Endothelial cell (in vitro differentiated cells): ENCODE results near the gene PRMT7. TPM values are rescaled to one million over a fixed set of nuclear protein-coding genes. Genes with fewer than 3 reads are reported as not detected.

Experiments used
- DNase-seq: peaks from one replicate; pipeline ENCODE4 v3.0.0; 2021; ENCODE audit warnings: low spot score
- H3K27ac Mint-ChIP-seq: one replicate; pipeline ENCODE4 v1.8.0; 2021; ENCODE audit warnings: mixed read lengths, inconsistent platforms; ENCODE audit not compliant: unreplicated experiment
- H3K27me3 Mint-ChIP-seq: one replicate; pipeline ENCODE4 v1.8.0; 2021; ENCODE audit warnings: mild to moderate bottlenecking, moderate library complexity, mixed read lengths, inconsistent platforms; ENCODE audit not compliant: unreplicated experiment
- H3K36me3 Mint-ChIP-seq: one replicate; pipeline ENCODE4 v1.8.0; 2021; ENCODE audit warnings: mild to moderate bottlenecking, low read depth, mixed read lengths, inconsistent platforms; ENCODE audit not compliant: unreplicated experiment
- H3K4me1 Mint-ChIP-seq: one replicate; pipeline ENCODE4 v1.8.0; 2021; ENCODE audit warnings: mild to moderate bottlenecking, mixed read lengths, inconsistent platforms; ENCODE audit not compliant: unreplicated experiment
- H3K4me3 Mint-ChIP-seq: one replicate; pipeline ENCODE4 v1.8.0; 2021; ENCODE audit warnings: mild to moderate bottlenecking, mixed read lengths, inconsistent platforms; ENCODE audit not compliant: unreplicated experiment
- H3K9me3 Mint-ChIP-seq: one replicate; pipeline ENCODE4 v1.8.0; 2021; ENCODE audit warnings: mixed read lengths, inconsistent platforms; ENCODE audit not compliant: unreplicated experiment
- total RNA-seq: library from RNA; stranded (reverse); fragmentation: NEBNext Ultra II Directional; extraction: Animal tissue kit (Norgen Biotek cat#: 25700); gene quantifications from one replicate; pipeline ENCODE4 v1.2.1, GENCODE V29; 2021; ENCODE audit not compliant: unreplicated experiment
- TF ChIP-seq, protein P1 (sequence below): fragments of 200-600 bp; sonication (generic); IDR thresholded peaks from one replicate; pipeline ENCODE4 v1.5.0; 2021; ENCODE audit warnings: antibody characterized with exemption; ENCODE audit not compliant: unreplicated experiment

Gene PRMT7
- total RNA-seq, 1 donor from 2014 or later: 42.8 TPM

DNA sequence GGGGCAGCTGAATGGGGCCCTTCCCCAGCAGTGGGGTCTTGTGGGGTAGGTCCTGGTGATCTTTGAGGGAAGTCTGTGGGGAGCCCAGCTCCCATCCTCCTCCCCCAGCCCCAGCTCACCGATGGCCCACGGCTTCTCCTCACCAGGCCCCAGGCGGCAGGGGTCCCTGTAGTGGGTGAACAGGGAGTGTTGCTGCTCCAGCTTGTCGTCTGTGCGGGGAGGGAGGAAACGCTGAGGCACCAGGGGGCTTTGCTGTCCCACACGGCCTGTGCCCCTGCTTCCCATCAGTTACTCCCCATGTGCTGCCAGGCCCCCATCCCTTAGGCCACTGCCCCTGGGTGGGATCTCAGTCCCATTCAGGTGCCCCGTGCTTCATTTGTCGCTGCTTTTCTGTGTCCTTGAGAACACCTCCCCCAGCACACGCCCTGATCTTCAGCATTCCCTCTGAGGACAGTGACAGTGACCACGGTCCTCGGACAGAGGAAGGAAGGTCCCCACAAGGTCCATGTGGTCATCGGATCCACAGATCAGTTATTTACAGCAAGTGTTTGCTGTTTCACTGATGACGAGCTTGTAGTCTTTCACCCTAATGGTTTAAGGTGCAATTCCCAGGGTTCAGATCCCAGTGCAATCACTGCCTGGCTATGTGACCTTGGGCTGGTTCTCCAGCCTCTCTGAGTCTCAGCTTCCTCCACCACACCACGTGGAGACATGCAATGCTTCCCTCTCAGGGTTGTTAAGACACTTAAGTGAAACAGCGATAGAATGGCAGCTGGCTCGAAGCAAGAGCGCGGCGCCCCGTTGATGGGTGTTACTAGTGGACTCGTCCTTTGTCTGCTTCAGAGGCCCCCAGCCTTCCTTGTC is 53.1 kb downstream of the PRMT7 start:
- no peak for DNase-seq
- Mint-ChIP-seq H3K4me3 (no peak overlapping the region), H3K9me3 (no peaks in the 10 kb centered on the region), H3K36me3 (peaks cover 5% of the 10 kb centered on the region), H3K27ac (no peak overlapping the region), H3K27me3 (peaks cover 15% of the 10 kb centered on the region), H3K4me1 (peaks cover 2% of the 10 kb centered on the region)
- TF ChIP-seq, protein P1, sequence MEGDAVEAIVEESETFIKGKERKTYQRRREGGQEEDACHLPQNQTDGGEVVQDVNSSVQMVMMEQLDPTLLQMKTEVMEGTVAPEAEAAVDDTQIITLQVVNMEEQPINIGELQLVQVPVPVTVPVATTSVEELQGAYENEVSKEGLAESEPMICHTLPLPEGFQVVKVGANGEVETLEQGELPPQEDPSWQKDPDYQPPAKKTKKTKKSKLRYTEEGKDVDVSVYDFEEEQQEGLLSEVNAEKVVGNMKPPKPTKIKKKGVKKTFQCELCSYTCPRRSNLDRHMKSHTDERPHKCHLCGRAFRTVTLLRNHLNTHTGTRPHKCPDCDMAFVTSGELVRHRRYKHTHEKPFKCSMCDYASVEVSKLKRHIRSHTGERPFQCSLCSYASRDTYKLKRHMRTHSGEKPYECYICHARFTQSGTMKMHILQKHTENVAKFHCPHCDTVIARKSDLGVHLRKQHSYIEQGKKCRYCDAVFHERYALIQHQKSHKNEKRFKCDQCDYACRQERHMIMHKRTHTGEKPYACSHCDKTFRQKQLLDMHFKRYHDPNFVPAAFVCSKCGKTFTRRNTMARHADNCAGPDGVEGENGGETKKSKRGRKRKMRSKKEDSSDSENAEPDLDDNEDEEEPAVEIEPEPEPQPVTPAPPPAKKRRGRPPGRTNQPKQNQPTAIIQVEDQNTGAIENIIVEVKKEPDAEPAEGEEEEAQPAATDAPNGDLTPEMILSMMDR: no peak

DNA sequence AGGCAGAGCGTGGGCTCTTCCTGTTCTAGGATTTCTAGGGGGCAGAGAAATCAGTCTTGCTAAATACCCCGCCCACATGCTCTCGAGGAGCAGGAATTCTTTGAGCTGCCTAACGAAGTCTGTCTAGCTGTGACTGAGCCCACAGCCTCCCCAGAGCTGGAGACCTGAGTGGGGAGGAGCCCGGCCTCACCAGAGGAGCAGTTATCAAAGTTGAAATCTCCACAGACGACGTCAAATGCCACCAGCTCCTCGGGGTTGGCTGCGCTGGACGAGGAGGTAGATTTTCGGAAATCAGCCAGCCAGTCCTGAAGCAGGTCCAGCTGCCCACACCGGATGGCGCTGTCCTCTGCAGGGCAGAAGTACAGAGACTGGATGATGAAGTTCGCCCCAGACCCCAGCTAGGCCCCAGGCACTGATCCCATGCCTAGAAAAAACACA is 53.8 kb downstream of the PRMT7 start:
- TF ChIP-seq, protein P1: peak; percentile 33
- no peak for DNase-seq
- Mint-ChIP-seq H3K27ac (no peak overlapping the region), H3K4me3 (no peak overlapping the region), H3K4me1 (peaks cover 2% of the 10 kb centered on the region), H3K9me3 (no peaks in the 10 kb centered on the region), H3K36me3 (peaks cover 5% of the 10 kb centered on the region), H3K27me3 (peaks cover 15% of the 10 kb centered on the region)

DNA sequence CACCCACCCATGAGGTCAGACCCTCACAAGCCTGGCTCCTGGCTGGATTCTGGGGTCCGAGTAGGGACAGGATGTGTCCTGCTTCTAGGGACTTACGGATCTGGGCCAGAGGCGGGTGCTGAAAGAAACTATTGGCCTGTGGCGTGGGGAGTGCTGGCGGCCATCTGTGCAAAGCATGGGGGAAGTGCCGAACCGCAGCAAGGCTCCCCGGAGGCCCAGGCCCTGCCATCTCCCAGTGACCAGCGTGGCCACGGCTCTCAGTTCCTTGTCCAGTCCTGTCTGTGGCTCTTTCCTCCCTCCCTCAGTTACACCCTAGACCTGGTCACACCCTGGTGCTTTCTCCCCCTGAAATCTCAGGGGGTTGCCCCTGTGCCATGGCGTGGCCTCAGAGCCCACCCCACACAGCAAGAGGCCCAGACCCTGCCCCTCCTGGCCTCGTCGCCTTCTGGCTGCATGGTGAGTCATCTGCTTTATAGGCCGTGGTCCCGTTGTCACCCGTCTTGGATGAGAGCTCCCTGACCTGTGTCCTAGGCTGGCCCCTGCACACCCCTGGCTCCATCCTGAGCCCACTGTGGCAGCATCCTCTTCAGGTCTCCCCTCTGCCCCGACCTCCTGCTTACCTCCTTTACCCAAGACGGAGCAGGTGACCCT is 54.5 kb downstream of the PRMT7 start:
- no peak for DNase-seq
- Mint-ChIP-seq H3K36me3 (peaks cover 4% of the 10 kb centered on the region), H3K4me3 (no peak overlapping the region), H3K9me3 (no peaks in the 10 kb centered on the region), H3K4me1 (peaks cover 2% of the 10 kb centered on the region), H3K27me3 (peaks cover 13% of the 10 kb centered on the region), H3K27ac (no peak overlapping the region)
- TF ChIP-seq, protein P1: no peak

DNA sequence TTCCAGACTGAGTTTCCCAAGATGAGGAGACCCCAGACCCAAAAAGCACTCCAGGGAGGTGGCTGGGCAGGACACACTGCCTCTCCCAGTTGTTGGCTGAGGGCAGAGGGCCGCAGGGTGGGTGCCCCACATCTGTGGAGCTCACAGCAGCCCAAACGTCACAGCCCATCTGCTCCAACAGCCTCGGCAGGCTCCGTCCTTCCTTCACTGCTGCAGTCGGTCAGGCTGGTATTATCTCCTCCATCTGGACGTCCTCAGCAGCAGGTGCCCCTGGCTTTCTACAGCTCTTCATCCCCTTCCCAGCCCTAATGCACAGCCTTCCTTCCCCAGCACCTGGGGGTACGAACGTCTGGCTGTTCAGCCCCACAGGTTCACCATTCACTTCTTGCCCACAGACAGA is 55.2 kb downstream of the PRMT7 start:
- no peak for DNase-seq
- Mint-ChIP-seq H3K4me3 (no peak overlapping the region), H3K4me1 (peaks cover 2% of the 10 kb centered on the region), H3K27me3 (peaks cover 9% of the 10 kb centered on the region), H3K9me3 (no peaks in the 10 kb centered on the region), H3K36me3 (no peaks in the 10 kb centered on the region), H3K27ac (no peak overlapping the region)
- TF ChIP-seq, protein P1: no peak

DNA sequence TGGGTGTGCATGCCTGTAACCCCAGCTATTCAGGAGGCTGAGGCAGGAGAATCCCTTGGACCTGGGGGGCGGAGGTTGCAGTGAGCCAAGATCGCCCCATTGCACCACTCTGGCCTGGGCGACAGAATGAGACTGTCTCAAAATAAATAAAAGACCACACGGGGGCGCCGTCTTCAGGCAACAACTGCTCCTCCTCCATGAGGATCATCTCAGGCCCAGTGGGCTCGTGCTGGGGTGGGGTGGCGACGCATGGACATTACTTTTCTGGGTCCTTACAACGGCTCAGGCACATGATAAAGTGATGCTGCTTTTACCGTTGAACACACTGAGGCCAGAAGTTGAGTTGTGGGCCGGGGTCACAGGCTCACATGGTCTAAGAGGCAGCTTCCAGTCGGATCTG is 56.2 kb downstream of the PRMT7 start:
- DNase-seq: peak; percentile 66
- H3K36me3 Mint-ChIP-seq: no peaks in the 10 kb centered on the region
- H3K4me3 Mint-ChIP-seq: no peak overlapping the region
- H3K9me3 Mint-ChIP-seq: no peaks in the 10 kb centered on the region
- no peak overlapping the region for H3K27ac Mint-ChIP-seq
- peaks cover 2% of the 10 kb centered on the region for H3K4me1 Mint-ChIP-seq
- TF ChIP-seq, protein P1: peak; percentile 68
- peaks cover 9% of the 10 kb centered on the region for H3K27me3 Mint-ChIP-seq
